Neural progenitor cell (in vitro differentiated cells): ENCODE data around the gene ASPDH.

ENCODE experiments used
- EZH2 ChIP-seq: fragments of 200-600 bp; sonication (generic); IDR thresholded peaks from 2 replicates; pipeline ENCODE4 v1.6.1; 2017; ENCODE audit warnings: antibody characterized with exemption, mild to moderate bottlenecking, moderate library complexity
- EZH2phosphoT487 ChIP-seq: fragments of 200-600 bp; sonication (generic); IDR thresholded peaks from 2 replicates; pipeline ENCODE4 v1.6.1; 2017; ENCODE audit warnings: antibody characterized with exemption
- TF ChIP-seq, protein P1 (sequence below): fragments of 200-600 bp; sonication (generic); IDR thresholded peaks from 2 replicates; pipeline ENCODE4 v1.5.1; 2017; ENCODE audit warnings: antibody characterized with exemption, mild to moderate bottlenecking

DNA sequence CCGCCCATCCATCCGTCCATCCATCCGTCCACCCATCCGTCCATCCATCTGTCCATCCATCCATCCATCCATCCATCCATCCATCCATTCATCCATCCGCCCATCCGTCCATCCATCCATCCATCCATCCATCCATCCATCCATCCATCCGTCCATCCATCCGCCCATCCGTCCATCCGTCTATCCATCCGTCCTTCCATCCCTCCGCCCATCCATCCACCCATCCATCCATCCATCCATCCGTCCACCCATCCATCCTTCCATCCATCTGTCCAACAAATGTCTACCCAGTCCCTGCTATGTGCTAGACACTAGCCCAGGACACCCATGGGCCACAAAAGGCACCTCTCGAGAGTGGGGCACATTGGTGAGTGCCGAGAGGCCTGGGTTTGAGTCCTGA, 38.8 kb upstream of the ASPDH start:
- TF ChIP-seq, protein P1, sequence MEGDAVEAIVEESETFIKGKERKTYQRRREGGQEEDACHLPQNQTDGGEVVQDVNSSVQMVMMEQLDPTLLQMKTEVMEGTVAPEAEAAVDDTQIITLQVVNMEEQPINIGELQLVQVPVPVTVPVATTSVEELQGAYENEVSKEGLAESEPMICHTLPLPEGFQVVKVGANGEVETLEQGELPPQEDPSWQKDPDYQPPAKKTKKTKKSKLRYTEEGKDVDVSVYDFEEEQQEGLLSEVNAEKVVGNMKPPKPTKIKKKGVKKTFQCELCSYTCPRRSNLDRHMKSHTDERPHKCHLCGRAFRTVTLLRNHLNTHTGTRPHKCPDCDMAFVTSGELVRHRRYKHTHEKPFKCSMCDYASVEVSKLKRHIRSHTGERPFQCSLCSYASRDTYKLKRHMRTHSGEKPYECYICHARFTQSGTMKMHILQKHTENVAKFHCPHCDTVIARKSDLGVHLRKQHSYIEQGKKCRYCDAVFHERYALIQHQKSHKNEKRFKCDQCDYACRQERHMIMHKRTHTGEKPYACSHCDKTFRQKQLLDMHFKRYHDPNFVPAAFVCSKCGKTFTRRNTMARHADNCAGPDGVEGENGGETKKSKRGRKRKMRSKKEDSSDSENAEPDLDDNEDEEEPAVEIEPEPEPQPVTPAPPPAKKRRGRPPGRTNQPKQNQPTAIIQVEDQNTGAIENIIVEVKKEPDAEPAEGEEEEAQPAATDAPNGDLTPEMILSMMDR = no peak
- TF ChIP-seq EZH2 (no peak), EZH2phosphoT487 (no peak)
